Ovary (tissue), 3 donors: ENCODE results near the gene MRPL23.

ENCODE experiments used
- CTCF ChIP-seq, 3 donors: fragments of 450-650 bp in 2 of 3; fragments of 200-600 bp in 1 of 3; IDR thresholded peaks; one replicate each; pipeline versions ENCODE4 v1.5.1 to v1.8.0; 2016 to 2022; ENCODE audit warnings: antibody characterized with exemption in 3 of 3, mild to moderate bottlenecking in 1 of 3
- EP300 ChIP-seq: sonication (generic); formaldehyde crosslinking; IDR thresholded peaks from one replicate; pipeline ENCODE4 v1.6.1; 2017; ENCODE audit warnings: antibody characterized with exemption
- POLR2A ChIP-seq: fragments of 450-650 bp; IDR thresholded peaks from one replicate; pipeline ENCODE4 v1.6.1; 2017; ENCODE audit warnings: antibody characterized with exemption, mild to moderate bottlenecking, moderate library complexity
- donor health status: DM: no; HTN: no; CAD: no.

GRCh38 chr11:1990872-1991578 is 43.9 kb downstream of the MRPL23 start:
- TF ChIP-seq POLR2A (no peak), EP300 (no peak), CTCF (IDR thresholded peaks at IDR 0.05) (no peak)
